Esophagus squamous epithelium (tissue), 5 donors: ENCODE results near the gene FAM151A. TPM values are rescaled to one million over a fixed set of nuclear protein-coding genes. Genes with fewer than 3 reads are reported as not detected.

ENCODE experiments used
- DNase-seq: peaks from one replicate; lab custom pipeline; 2025; lab: John Stamatoyannopoulos, UW
- H3K27ac ChIP-seq, 4 donors: fragments of 200-600 bp; sonication (generic); one replicate each; pipeline ENCODE4 v1.5.1; 2016 to 2019; ENCODE audit warnings: mild to moderate bottlenecking in 1 of 4
- H3K27me3 ChIP-seq, 4 donors: fragments of 200-600 bp; sonication (generic); 1 replicate in 3 of 4; 2 replicates in 1 of 4; pipeline versions ENCODE4 v1.5.1 to v1.6.0; 2017 to 2021; ENCODE audit warnings: antibody characterized with exemption in 1 of 4
- H3K36me3 ChIP-seq, 3 donors: fragments of 200-600 bp; sonication (generic); one replicate each; pipeline ENCODE4 v1.5.1; 2016 to 2019
- H3K4me1 ChIP-seq, 3 donors: fragments of 200-600 bp; sonication (generic); one replicate each; pipeline ENCODE4 v1.5.1; 2017 to 2019
- H3K4me3 ChIP-seq, 4 donors: fragments of 200-600 bp; sonication (generic); 1 replicate in 3 of 4; 2 replicates in 1 of 4; pipeline ENCODE4 v1.5.1; 2016 to 2019; ENCODE audit warnings: mild to moderate bottlenecking in 2 of 4, moderate library complexity in 1 of 4
- H3K9me3 ChIP-seq, 3 donors: fragments of 200-600 bp; sonication (generic); one replicate each; pipeline ENCODE4 v1.5.1; 2016 to 2019
- POLR2A ChIP-seq, 4 donors: fragments of 450-650 bp; IDR thresholded peaks; one replicate each; pipeline ENCODE4 v1.6.1; 2017; ENCODE audit warnings: antibody characterized with exemption in 4 of 4, mild to moderate bottlenecking in 4 of 4, moderate library complexity in 3 of 4
- WGBS, 2 donors: methylation state at CpG; one replicate each; pipeline ENCODE4 v1.1.5; 2018; 5-methylcytosine and 5-hydroxymethylcytosine counted together
- intact Hi-C: fragments of 100-400 bp; cut with DNase I; formaldehyde crosslinking; loops from one replicate; pipeline ENCODE4 v1.15.0; 2022
- total RNA-seq, 4 donors: library from RNA; depleted of rRNA; stranded (reverse); fragments of >200 nt; gene quantifications; one replicate each; pipeline ENCODE4 v1.1.0, GENCODE V29; 2016
- TF ChIP-seq, protein P1 (sequence below), 6 experiments: fragments of 450-650 bp in 4 of 6; fragments of 200-600 bp in 2 of 6; sonication (generic) in 2 of 6; IDR thresholded peaks; one replicate each; pipeline ENCODE4 v1.5.1; 2016 to 2019; ENCODE audit warnings: antibody characterized with exemption in 6 of 6, mild to moderate bottlenecking in 4 of 6, moderate library complexity in 4 of 6
- donor health status: DM: yes; HTN: yes; CAD: no.

The FAM151A gene
- total RNA-seq, 4 donors from 2014 or later = 0.35 TPM; not detected in 3

DNA sequence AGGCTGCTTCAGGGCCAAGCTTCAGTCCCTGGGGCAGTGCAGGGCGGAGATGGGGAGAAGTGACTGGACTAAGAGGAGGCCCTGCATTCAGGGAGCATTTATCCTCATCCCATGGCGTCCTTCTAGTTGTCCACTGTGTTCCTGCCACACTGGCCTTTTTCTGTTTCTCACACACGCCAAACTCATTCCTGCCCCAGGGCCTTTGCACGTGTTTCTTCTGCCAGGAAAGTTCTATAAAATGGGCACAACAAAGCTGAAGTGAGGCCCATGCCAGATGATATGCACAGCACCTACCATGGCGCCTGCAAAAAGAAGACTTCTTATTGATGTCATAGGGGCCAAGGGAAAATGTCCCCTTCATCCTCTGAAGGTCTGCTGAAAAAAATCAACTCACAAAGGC is 42.5 kb upstream of the FAM151A start:
- Histone ChIP-seq H3K9me3 (no peaks in the 10 kb centered on the region), H3K36me3 (no peaks in the 10 kb centered on the region), H3K4me3 (no peak overlapping the region), H3K27ac (no peak overlapping the region), H3K27me3 (no peaks in the 10 kb centered on the region), H3K4me1 (no peaks in the 10 kb centered on the region)
- no peak for DNase-seq
- WGBS, 2 donors = 86 to 94% methylated on average over 5 of the region's 5 CpGs
- intact Hi-C loops = no loop called here
- no peak for TF ChIP-seq POLR2A (IDR thresholded peaks at IDR 0.05)
- TF ChIP-seq, protein P1, sequence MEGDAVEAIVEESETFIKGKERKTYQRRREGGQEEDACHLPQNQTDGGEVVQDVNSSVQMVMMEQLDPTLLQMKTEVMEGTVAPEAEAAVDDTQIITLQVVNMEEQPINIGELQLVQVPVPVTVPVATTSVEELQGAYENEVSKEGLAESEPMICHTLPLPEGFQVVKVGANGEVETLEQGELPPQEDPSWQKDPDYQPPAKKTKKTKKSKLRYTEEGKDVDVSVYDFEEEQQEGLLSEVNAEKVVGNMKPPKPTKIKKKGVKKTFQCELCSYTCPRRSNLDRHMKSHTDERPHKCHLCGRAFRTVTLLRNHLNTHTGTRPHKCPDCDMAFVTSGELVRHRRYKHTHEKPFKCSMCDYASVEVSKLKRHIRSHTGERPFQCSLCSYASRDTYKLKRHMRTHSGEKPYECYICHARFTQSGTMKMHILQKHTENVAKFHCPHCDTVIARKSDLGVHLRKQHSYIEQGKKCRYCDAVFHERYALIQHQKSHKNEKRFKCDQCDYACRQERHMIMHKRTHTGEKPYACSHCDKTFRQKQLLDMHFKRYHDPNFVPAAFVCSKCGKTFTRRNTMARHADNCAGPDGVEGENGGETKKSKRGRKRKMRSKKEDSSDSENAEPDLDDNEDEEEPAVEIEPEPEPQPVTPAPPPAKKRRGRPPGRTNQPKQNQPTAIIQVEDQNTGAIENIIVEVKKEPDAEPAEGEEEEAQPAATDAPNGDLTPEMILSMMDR (IDR thresholded peaks at IDR 0.05) = no peak

DNA sequence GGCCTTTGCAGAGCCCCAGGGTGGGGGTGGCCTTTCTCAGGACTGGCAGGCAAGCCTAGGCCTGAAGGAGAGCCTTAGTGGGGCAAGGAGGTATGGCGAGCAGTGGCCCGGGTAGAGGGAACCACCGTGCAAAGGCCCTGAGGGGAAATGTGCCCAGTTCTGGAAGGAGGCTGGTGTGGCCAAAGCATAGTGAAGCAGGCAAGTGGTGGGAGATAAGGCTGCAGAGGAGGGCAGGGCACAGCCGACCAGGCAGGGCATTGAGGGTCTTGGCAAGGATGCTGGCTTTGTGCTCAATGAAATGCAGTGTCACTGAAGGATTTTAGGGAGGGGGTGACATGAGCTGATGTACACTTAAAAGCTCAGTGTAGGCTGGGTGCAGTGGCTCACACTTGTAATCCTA is 41.0 kb upstream of the FAM151A start:
- H3K4me1 ChIP-seq = no peaks in the 10 kb centered on the region
- intact Hi-C loops = no loop called here
- H3K9me3 ChIP-seq = peaks cover 0 to 4% (median 0%) of the 10 kb centered on the region in 3 donors
- H3K27me3 ChIP-seq = no peaks in the 10 kb centered on the region
- TF ChIP-seq, protein P1 (IDR thresholded peaks at IDR 0.05) = no peak
- TF ChIP-seq POLR2A (IDR thresholded peaks at IDR 0.05) = no peak
- no peak for DNase-seq
- no peaks in the 10 kb centered on the region for H3K36me3 ChIP-seq
- H3K27ac ChIP-seq = no peak overlapping the region
- WGBS, 2 donors = 89 to 93% methylated on average over 4 of the region's 4 CpGs
- H3K4me3 ChIP-seq = no peak overlapping the region

DNA sequence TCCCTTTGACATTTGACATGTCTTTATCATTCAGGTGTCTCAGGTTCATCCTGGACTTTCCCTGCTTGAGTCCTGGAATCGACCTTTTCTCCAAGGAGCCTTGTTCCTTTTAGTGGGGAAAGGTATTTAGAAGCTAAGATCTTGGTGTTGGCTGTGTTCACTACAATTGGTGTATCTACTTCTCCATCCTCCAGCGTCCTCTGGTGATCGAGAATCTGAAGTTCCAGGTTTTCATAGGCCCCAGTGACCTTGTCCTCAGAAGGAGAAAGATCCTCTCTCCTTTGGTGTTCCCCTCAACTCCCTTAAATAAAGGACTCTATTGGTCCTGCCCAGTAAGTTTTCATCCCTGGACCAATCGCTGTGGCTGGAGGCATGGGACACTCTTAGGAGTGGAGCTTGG is 40.4 kb upstream of the FAM151A start:
- H3K4me1 ChIP-seq = no peaks in the 10 kb centered on the region
- H3K36me3 ChIP-seq = no peaks in the 10 kb centered on the region
- no peak for TF ChIP-seq POLR2A (IDR thresholded peaks at IDR 0.05)
- H3K4me3 ChIP-seq = no peak overlapping the region
- H3K27me3 ChIP-seq = no peaks in the 10 kb centered on the region
- no peak for DNase-seq
- H3K9me3 ChIP-seq = peaks cover 0 to 6% (median 1%) of the 10 kb centered on the region in 3 donors
- 70 to 88% methylated on average over 4 of the region's 4 CpGs for WGBS, 2 donors
- H3K27ac ChIP-seq = no peak overlapping the region
- intact Hi-C loops = no loop called here

DNA sequence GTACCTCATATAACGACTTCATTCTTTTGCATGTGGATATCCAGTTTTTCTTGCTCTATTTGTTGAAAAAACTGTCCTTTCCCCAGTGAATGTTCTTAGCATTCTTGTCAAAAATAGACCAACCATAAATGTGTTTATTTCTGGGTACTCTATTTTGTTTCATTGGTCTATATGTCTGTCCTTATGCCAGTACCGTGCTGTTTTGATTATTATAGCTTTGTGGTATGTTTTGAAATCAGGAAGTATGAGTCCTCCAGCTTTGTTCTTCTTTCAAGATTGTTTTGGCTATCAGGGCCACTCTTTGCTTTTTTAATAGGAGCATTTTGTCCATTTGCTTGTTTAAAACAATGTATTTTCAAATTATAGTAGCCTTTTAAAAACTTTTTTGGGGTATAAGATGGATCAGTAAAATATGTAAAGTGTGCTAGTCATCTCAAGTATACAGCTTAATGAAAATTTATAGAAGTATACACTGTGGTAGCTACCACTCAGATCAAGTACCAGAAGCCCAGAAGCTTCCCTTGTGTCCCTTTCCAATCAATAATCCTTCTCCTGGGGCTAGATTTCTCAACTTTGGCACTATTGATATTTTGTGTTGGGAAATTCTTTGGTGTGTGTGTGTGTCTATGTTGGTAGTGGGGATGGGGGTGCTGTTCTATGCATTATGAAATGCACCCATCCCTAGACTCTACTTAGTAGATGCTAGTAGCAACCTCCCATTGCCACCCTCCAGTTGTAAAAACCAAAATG is 35.0 kb upstream of the FAM151A start:
- WGBS, 2 donors = 80 to 94% methylated on average over 2 of the region's 2 CpGs
- intact Hi-C loops = no loop called here
- no peaks in the 10 kb centered on the region for H3K4me1 ChIP-seq
- no peak for DNase-seq
- H3K36me3 ChIP-seq = no peaks in the 10 kb centered on the region
- TF ChIP-seq, protein P1 (IDR thresholded peaks at IDR 0.05) = no peak
- TF ChIP-seq POLR2A (IDR thresholded peaks at IDR 0.05) = no peak
- no peaks in the 10 kb centered on the region for H3K27me3 ChIP-seq
- no peak overlapping the region for H3K4me3 ChIP-seq
- no peak overlapping the region for H3K27ac ChIP-seq
- H3K9me3 ChIP-seq = peaks cover 0 to 12% (median 10%) of the 10 kb centered on the region in 3 donors

DNA sequence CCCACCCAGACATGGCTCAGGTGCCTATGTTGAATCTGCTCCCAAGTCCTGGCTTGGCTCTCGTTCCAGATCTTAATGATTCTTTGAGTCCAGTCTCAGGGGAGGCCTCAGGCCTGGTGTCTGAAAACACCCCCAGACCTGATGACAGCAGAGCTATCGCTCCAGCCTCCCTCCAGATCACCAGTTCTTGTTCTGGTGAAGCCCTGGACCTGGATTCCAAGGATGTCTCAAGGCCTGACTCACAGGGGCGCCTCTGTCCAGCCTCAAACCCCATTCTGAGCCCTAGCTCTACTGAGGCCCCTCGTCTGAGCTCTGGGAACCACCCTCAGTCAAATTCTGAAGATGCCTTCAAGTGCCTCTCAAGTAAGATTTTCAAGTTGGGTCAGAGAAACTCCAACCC is 29.7 kb upstream of the FAM151A start:
- H3K4me1 ChIP-seq = no peaks in the 10 kb centered on the region
- H3K4me3 ChIP-seq = no peak overlapping the region
- intact Hi-C loops = no loop called here
- 60 to 79% methylated on average over 2 to 3 of the region's 4 CpGs for WGBS, 2 donors
- no peaks in the 10 kb centered on the region for H3K27me3 ChIP-seq
- no peak overlapping the region for H3K27ac ChIP-seq
- peaks cover 0 to 2% (median under 1%) of the 10 kb centered on the region in 3 donors for H3K9me3 ChIP-seq
- DNase-seq = no peak
- no peak for TF ChIP-seq POLR2A (IDR thresholded peaks at IDR 0.05)
- TF ChIP-seq, protein P1 (IDR thresholded peaks at IDR 0.05) = no peak
- H3K36me3 ChIP-seq = no peaks in the 10 kb centered on the region
